Transverse colon (tissue), 4 donors: Measurements from ENCODE around the gene SCN5A. TPM values are rescaled to one million over a fixed set of nuclear protein-coding genes. Genes with fewer than 3 reads are reported as not detected.
A peak's percentile ranks its signal among the peaks of the same experiment; 100 is the strongest.

Source experiments
- DNase-seq: peaks from one replicate; pipeline ENCODE4 v3.0.0-alpha.2; 2019
- H3K27ac ChIP-seq, 4 donors: fragments of 200-600 bp; sonication (generic); 2 replicates each; pipeline ENCODE4 v1.5.1; 2016 to 2018; ENCODE audit warnings: inconsistent platforms in 4 of 4
- H3K27me3 ChIP-seq: fragments of 200-600 bp; sonication (generic); 2 replicates; pipeline ENCODE4 v1.5.1; 2017; ENCODE audit warnings: inconsistent platforms
- H3K36me3 ChIP-seq, 4 donors: fragments of 200-600 bp; sonication (generic); 2 replicates each; pipeline ENCODE4 v1.5.1; 2017 to 2019; ENCODE audit warnings: inconsistent platforms in 4 of 4
- H3K4me1 ChIP-seq, 4 donors: fragments of 200-600 bp; sonication (generic); 2 replicates each; pipeline ENCODE4 v1.5.1; 2017 to 2020; ENCODE audit warnings: inconsistent platforms in 4 of 4
- H3K4me3 ChIP-seq, 4 donors: fragments of 200-600 bp; sonication (generic); 1 replicate in 1 of 4; 2 replicates in 3 of 4; pipeline versions ENCODE4 v1.5.1 to v1.6.1; 2017 to 2019; ENCODE audit warnings: inconsistent platforms in 4 of 4
- H3K9me3 ChIP-seq, 2 donors: fragments of 200-600 bp; sonication (generic); 2 replicates each; pipeline ENCODE4 v1.5.1; 2017 to 2019; ENCODE audit warnings: inconsistent platforms in 2 of 2
- CTCF ChIP-seq, 5 experiments: fragments of 200-600 bp in 3 of 5; fragments of 450-650 bp in 2 of 5; sonication (generic) in 3 of 5; IDR thresholded peaks; 1 replicate in 2 of 5; 2 replicates in 3 of 5; pipeline ENCODE4 v1.5.1; 2016 to 2017; ENCODE audit warnings: antibody characterized with exemption in 5 of 5, inconsistent platforms in 3 of 5, mild to moderate bottlenecking in 2 of 5, moderate library complexity in 1 of 5
- EP300 ChIP-seq: sonication (generic); formaldehyde crosslinking; IDR thresholded peaks from one replicate; pipeline ENCODE4 v1.6.1; 2017; ENCODE audit warnings: antibody characterized with exemption, low read depth
- POLR2A ChIP-seq: fragments of 450-650 bp; IDR thresholded peaks from one replicate; pipeline ENCODE4 v1.6.1; 2016; ENCODE audit warnings: antibody characterized with exemption, mild to moderate bottlenecking, moderate library complexity
- POLR2AphosphoS5 ChIP-seq, 3 donors: sonication (generic); formaldehyde crosslinking; IDR thresholded peaks; one replicate each; pipeline ENCODE4 v1.6.1; 2016; ENCODE audit warnings: antibody characterized with exemption in 3 of 3
- WGBS, 2 donors: methylation state at CpG; one replicate each; pipeline ENCODE4 v1.1.5; 2018; ENCODE audit warnings: low coverage in 1 of 2; 5-methylcytosine and 5-hydroxymethylcytosine counted together
- in situ Hi-C, 4 donors: fragments of 200-750 bp; cut with MboI; loops; one replicate each; pipeline versions ENCODE4 v1.15.0 to v1.15.1; 2017; ENCODE audit warnings: low sequenced_read_pairs in 3 of 4, low pct_ligation_motif_present in 1 of 4, low pct_unique_long_range_greater_than_20kb in 1 of 4
- intact Hi-C: fragments of 100-400 bp; cut with DNase I; formaldehyde crosslinking; loops from one replicate; pipeline ENCODE4 v1.15.1; 2023; ENCODE audit warnings: low total_unique reads
- total RNA-seq, 4 donors: library from RNA; depleted of rRNA; stranded (reverse); fragments of >200 nt; gene quantifications; one replicate each; pipeline ENCODE4 v1.1.0, GENCODE V29; 2016

SCN5A gene
- total RNA-seq, 4 donors from 2014 or later, result 0.16 to 0.27 TPM; not detected in 2

GRCh38 chr3:38578081-38578475 is 71.4 kb downstream of the SCN5A start:
- no peak for DNase-seq
- H3K9me3 ChIP-seq, result peaks cover 0 to 6% of the 10 kb centered on the region in 2 donors
- in situ Hi-C loops, result no loop called here

GRCh38 chr3:38577371-38578080 is 72.0 kb downstream of the SCN5A start:
- DNase-seq, result no peak
- Histone ChIP-seq H3K4me1 (no peaks in the 10 kb centered on the region), H3K36me3 (no peaks in the 10 kb centered on the region), H3K27me3 (no peaks in the 10 kb centered on the region), H3K9me3 (peaks cover 0 to 6% of the 10 kb centered on the region in 2 donors), H3K4me3 (no peak overlapping the region), H3K27ac (no peak overlapping the region)
- intact Hi-C loops, result no loop called here
- in situ Hi-C loops, result no loop called here
- 71 to 83% methylated on average over 2 to 8 of the region's 8 CpGs for WGBS, 2 donors
- TF ChIP-seq CTCF (IDR thresholded peaks at IDR 0.05) (no peak), POLR2AphosphoS5 (IDR thresholded peaks at IDR 0.05) (no peak), POLR2A (no peak), EP300 (no peak)

More at GRCh38 chr3:38578081-38578475, 71.4 kb downstream of the SCN5A start:
- Histone ChIP-seq H3K36me3 (no peaks in the 10 kb centered on the region), H3K27ac (no peak overlapping the region), H3K27me3 (no peaks in the 10 kb centered on the region), H3K4me3 (no peak overlapping the region), H3K4me1 (no peaks in the 10 kb centered on the region)
- WGBS, 2 donors, result 72 to 92% methylated on average over 2 to 4 of the region's 4 CpGs
- no peak for TF ChIP-seq CTCF (IDR thresholded peaks at IDR 0.05)
- intact Hi-C loops, result no loop called here

GRCh38 chr3:38576526-38577370 is 72.7 kb downstream of the SCN5A start:
- Histone ChIP-seq H3K4me1 (no peaks in the 10 kb centered on the region), H3K9me3 (peaks cover 0 to 6% of the 10 kb centered on the region in 2 donors), H3K27ac (no peak overlapping the region), H3K4me3 (no peak overlapping the region), H3K27me3 (no peaks in the 10 kb centered on the region), H3K36me3 (no peaks in the 10 kb centered on the region)
- intact Hi-C loops, result no loop called here
- no peak for TF ChIP-seq POLR2AphosphoS5 (IDR thresholded peaks at IDR 0.05)
- no peak for TF ChIP-seq EP300
- no peak for TF ChIP-seq POLR2A
- no peak for TF ChIP-seq CTCF (IDR thresholded peaks at IDR 0.05)
- DNase-seq, result no peak
- in situ Hi-C loops, result no loop called here
- WGBS, 2 donors, result 80% methylated on average over 16 of the region's 16 CpGs; no CpG with 5 or more reads in 1 of the 2 donors

- intact Hi-C loops, result no loop called here
- H3K4me3 ChIP-seq, result no peak overlapping the region
- no peak for TF ChIP-seq POLR2AphosphoS5 (IDR thresholded peaks at IDR 0.05)
- no peak for TF ChIP-seq CTCF (IDR thresholded peaks at IDR 0.05)
- no peak for TF ChIP-seq EP300
- no peak for TF ChIP-seq POLR2A
- no peaks in the 10 kb centered on the region for H3K36me3 ChIP-seq
- no peak overlapping the region for H3K27ac ChIP-seq
- H3K9me3 ChIP-seq, result peaks cover 0 to 6% of the 10 kb centered on the region in 2 donors
- no peaks in the 10 kb centered on the region for H3K4me1 ChIP-seq
- H3K27me3 ChIP-seq, result no peaks in the 10 kb centered on the region
- WGBS, 2 donors, result 84% methylated on average over 5 of the region's 5 CpGs; no CpG with 5 or more reads in 1 of the 2 donors
- DNase-seq, result peak; percentile 4
- in situ Hi-C loops, result no loop called here
These were observed 73.4 kb downstream of the SCN5A start for GRCh38 chr3:38576131-38576525.
